Measurements from ENCODE around the gene ZFP91.

DNA sequence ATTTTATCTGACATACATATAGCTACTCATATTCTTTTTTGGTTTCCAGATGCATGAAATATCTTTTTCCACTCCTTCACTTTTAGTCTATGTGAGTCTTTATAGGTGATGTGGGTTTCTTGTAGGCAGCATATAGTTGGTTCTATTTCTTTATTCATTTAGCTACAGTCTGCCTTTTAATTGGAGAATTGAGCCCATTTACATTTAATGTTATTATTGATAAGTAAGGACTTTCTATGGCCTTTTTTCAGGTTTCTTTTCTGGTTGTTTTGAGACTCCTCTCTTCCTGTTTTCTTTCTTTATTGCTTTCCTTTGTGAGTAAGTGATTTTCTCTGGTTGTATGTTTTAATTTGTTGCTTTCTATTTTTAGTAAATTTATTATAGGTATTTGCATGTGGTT is 70.8 kb downstream of the ZFP91 start:
- TF ChIP-seq, protein P1, sequence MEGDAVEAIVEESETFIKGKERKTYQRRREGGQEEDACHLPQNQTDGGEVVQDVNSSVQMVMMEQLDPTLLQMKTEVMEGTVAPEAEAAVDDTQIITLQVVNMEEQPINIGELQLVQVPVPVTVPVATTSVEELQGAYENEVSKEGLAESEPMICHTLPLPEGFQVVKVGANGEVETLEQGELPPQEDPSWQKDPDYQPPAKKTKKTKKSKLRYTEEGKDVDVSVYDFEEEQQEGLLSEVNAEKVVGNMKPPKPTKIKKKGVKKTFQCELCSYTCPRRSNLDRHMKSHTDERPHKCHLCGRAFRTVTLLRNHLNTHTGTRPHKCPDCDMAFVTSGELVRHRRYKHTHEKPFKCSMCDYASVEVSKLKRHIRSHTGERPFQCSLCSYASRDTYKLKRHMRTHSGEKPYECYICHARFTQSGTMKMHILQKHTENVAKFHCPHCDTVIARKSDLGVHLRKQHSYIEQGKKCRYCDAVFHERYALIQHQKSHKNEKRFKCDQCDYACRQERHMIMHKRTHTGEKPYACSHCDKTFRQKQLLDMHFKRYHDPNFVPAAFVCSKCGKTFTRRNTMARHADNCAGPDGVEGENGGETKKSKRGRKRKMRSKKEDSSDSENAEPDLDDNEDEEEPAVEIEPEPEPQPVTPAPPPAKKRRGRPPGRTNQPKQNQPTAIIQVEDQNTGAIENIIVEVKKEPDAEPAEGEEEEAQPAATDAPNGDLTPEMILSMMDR (IDR thresholded peaks at IDR 0.05), result no peak
- TF ChIP-seq POLR2A (IDR thresholded peaks at IDR 0.05), result no peak

Measured in uterus (tissue), 2 donors.